DMS53 treated with DMSO at 0.1 percent for 48 hours (cell line): ENCODE measurements around the gene CYSTM1.

Source experiments
- DNase-seq: peaks from one replicate; lab custom pipeline; 2025; ENCODE audit not compliant: unreplicated experiment; lab: John Stamatoyannopoulos, UW

CYSTM1 gene

GRCh38 chr5:140205216-140205615 lies 30.2 kb downstream of the CYSTM1 start:
- DNase-seq, result no peak

- DNase-seq, result no peak
These were observed 31.0 kb downstream of the CYSTM1 start for GRCh38 chr5:140205952-140206351.

DNA sequence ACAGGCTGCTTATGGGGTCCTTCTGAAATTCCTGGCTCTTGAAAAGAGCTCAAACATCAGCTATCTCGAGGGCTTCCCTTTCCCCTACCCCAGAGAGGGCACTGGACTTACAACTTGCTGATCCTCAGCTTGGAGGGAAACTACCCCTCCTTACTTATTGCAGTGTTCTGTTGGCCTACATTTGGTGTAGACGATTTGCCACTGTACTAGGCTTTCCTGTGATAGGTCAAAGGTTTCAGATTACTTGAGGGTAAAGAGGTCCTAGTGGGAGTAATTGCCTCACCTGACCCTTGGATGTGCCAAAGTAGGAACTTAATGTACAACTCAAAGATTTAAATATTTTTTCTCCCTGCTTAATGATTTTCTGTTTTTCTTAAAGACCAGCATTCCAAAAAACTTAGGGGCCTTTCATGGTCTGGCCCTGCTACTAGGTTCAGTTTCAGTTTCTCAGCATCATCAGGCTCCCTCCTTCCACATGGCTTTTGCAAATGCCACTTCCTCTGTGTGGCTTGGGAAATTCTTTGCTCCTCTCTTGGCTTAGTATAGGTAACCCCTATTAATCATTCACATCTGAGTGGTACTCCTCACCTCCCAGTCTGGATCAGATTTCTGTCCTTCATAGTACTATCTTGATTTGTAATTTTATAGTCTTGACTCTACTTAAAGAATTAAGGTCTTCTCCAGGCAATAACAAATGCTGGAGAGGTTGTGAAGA lies 32.4 kb downstream of the CYSTM1 start:
- DNase-seq, result no peak

- DNase-seq, result no peak
These were observed 33.1 kb downstream of the CYSTM1 start for GRCh38 chr5:140208065-140208464.

- DNase-seq, result no peak
These were observed 38.5 kb downstream of the CYSTM1 start for GRCh38 chr5:140213370-140213983.

- DNase-seq, result no peak
These were observed 39.8 kb downstream of the CYSTM1 start for GRCh38 chr5:140214831-140215230.

GRCh38 chr5:140215276-140215675 lies 40.3 kb downstream of the CYSTM1 start:
- DNase-seq, result no peak

DNA sequence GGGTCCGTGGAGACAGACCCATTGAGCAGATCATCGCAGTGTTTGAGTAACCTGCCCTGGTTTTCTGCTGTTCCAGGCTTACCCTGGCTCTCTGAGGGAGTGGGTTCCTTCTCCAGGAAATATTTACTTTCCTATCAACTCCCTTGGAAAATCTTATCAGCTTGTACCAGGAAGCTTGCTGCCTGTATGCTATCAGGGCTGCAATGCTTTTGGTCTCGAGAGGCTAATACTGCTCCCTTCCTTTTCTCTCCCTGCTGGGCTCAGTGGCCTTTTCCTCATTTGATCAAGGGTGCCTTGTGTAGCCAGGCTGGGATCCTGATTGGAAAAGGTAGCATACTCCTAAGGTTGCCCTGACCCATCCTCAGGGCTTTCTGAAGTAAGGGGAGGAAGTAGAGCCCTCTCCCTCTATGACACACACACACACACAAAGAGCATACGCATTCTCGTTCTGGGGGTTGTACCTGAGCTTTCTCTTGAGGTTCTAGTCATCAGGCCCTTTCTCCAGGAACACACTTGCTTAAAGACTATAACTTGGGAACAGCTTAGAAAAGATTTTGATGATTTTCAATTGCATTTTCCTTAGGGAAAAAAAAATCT lies 41.6 kb downstream of the CYSTM1 start:
- DNase-seq, result no peak

DNA sequence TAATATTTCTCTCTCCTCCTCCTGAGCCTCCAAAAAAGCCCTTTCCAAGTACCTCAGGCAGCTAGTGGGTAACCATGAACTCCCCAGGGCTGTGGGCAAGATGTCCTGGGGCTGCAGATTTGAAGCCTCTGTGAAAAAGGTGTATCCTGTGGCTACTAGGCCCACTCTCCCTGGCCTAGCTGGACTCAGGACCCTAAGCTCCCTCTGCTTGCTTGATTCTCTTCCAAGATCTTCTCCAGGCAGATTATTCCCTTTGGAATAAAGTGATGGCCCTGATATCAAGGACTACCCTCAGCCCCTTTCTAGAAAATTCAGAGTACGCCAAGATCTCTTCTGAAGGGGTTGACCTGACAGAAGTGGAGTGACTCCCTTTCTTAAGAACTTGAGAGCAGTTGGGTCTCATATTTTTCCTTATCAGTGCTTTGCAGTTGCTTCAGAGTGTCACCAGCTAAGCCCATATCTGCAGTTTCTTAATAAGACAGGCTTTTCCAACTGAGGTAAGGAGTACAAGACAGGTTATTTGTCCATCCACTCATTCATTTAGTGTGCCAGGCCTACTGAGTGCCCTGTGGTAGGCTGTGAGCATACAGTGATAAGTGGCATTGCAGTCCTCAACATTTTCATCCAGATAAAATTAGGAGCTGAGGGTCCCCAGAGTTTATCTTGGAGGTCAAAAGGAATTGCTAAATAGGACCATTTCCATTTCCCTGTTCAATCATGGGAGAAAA lies 42.5 kb downstream of the CYSTM1 start:
- DNase-seq, result no peak

DNA sequence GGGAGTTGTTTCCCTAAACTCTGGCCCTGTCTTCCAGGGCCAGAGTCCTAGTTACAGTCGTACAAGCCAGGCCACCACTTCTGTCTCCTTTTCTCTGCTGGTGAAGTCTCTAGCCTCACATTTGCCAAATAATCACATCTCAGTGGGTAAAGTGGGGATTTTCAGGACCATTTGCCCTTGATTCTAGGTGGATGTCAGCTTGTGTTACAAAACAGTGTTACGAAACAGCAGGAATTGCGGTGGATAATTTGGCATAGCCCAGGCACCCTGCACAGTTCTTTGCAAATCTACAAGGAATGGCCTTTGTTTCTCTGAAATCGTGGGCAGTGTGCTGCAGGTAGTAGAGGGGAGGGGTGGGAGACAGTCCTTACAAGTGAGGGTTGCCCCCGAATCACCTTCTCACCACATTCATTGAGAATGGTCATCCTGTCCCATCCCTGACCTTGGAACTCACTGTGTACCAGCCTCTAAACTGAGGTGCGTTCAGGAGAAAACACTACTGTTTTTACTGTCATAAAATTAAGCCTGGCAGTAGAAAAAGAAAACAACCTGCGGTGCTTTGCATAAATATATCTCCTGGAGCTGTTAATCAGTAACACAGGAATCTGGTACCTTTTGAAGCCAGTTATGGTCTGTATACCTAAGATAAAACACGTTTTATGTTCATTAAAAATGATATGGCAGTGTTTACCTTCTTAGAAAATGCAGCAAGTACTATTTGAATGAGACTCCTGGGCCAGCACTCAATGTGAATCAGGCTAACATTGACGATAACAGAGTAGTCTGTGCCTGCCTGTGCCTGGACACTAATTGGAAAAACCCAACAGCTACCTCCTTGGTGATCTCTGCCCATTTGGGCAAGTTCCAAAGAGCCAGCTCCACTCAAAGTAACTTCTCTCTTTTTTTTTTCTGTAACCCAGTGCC lies 44.3 kb downstream of the CYSTM1 start:
- DNase-seq, result no peak

- DNase-seq, result no peak
These were observed 45.2 kb downstream of the CYSTM1 start for GRCh38 chr5:140220032-140220697.

DNA sequence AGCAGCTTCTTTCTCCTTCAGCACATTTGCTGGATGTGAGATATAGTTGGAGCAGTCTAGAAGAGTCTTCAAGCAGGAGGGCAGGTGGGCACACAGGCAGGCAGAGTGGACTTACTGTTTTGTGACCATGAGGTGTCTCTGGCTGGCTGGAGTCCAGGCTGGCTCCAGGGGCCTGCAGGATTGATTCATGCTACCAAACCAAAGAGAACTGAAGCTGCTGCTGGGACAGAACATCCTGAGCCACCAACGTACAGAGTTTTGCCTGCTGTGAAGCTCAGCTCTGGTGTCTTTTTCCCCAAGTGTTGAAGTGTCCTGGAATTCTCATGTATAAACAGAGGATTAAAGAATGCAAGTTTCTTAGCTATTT lies 45.7 kb downstream of the CYSTM1 start:
- DNase-seq, result no peak

- DNase-seq, result no peak
These were observed 46.8 kb downstream of the CYSTM1 start for GRCh38 chr5:140221697-140222223.

DNA sequence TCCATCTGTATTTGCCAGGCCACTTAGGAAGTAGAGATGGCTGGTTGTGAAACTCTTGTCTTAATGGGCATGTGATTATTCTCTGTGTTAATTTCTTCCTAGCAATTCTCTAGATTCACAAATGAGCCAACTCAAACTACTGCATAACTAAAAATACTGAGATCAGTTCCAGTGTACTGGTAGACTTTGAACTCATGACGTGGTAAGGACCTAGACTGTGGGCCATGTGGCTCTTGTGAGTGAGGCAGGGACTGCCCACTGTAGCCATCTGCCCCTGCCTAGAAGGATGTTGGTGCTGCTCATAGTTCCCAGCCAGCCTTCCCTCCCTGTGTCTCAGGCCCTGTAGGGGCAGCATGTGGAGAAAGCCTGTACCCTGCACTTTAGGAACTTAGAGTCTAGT lies 47.4 kb downstream of the CYSTM1 start:
- no peak for DNase-seq

- no peak for DNase-seq
These were observed 48.6 kb downstream of the CYSTM1 start for GRCh38 chr5:140223567-140223966.

DNA sequence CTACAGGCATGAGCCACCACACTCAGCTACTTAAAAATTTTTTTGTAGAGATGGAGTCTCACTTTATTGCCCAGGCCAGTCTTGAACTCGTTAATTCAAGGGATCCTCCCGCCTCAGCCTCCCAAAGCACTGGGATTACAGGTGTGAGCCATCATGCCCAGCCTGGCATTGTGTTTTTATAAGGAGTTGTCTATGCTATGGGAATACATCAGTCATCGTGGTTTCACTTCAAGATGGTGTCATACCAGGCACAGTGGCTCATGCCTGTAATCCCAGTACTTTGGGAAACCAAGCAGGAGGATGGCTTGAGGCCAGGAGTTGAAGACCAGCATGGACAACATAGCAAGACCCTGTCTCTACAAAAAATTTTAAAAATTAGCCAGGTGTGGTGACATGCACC lies 49.7 kb downstream of the CYSTM1 start:
- DNase-seq, result no peak

DNA sequence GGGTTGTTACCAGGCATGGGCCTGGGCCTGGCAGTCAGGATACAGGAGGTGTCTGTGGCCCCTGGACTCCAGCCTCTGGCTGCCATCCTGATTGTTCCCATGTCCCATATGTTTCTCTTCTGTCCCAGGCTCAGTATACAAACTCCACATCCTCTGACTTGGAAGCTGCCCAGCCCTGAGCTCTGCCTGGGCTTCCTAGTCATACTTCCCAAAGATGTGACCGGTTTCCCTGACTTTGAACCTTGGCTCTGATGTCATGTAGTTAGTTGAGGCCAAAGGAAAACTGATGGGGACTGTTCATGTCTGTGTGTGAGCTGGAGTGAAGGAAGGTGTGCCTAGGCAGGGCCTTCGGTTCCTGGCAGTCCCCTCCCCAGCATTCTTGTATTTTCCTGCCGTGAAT lies 50.4 kb downstream of the CYSTM1 start:
- DNase-seq, result no peak

- DNase-seq, result no peak
These were observed 52.1 kb downstream of the CYSTM1 start for GRCh38 chr5:140227046-140227445.

DNA sequence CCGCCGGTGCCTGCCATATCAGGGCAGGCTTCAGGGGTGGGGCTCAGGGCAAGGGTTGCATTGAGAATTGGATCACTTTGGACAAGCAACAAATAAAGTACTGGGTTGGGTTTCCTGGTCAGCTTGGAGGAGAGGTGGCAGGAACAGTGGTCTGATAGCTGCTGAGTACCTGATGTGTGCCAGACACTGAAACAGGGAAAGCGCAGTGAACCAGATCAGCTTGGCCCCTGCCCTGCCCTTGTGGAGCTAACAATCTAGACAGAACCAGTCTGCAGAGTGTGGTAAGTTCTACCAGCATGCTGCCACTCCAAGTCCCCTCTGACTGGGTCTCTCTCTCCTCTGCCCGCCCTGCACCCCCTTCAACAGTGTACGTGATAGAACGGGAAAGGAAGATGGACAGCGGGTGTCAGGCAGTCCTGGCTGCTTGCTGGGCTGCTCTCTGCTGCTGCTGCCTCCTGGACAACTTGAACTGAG lies 53.4 kb downstream of the CYSTM1 start:
- DNase-seq, result no peak

- DNase-seq, result no peak
These were observed 55.4 kb downstream of the CYSTM1 start for GRCh38 chr5:140230373-140230772.
